ENCODE results near the gene TEAD1. TPM values are rescaled to one million over a fixed set of nuclear protein-coding genes. Genes with fewer than 3 reads are reported as not detected.

Gene TEAD1
- total and polyA plus RNA-seq, 2 experiments from 2014 or later: 24.5 to 103 TPM

DNA sequence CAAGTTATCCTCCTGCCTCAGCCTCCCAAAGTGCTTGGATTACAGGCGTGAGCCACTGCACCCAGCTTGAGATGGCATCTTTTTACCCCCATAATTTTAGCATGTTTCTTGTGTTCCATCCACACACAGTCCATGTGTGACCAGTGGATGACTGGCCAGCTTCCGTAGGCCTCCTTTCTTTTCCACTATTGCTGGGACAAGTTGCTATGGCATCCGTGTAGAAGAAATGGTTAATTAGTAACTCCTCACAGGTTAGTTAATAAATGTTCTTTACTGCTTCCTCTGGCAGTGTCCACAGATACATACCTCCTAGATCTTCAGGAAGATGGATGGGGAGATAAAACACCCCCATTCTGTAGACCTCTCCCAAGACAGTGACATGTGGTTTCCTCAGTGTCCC is 180.6 kb downstream of the TEAD1 start:
- H3K4me1 ChIP-seq (ENCODE audit: insufficient read depth): peaks cover 11% of the 10 kb centered on the region
- Mint-ChIP-seq H3K36me3 (ENCODE audit: low read depth) (peaks cover 8% of the 10 kb centered on the region), H3K4me3 (no peak overlapping the region), H3K27ac (no peak overlapping the region), H3K4me1 (peaks cover 30% of the 10 kb centered on the region), H3K9me3 (no peaks in the 10 kb centered on the region), H3K27me3 (ENCODE audit: insufficient read depth, low read depth, poor library complexity) (peaks cover 5% of the 10 kb centered on the region)
- no peak for ATAC-seq
- H3K4me2 ChIP-seq: no peak overlapping the region
- peaks cover 82% of the 10 kb centered on the region for H3K79me2 ChIP-seq (replicated peaks; ENCODE audit: insufficient read depth)
- DNase-seq (ENCODE audit: low spot score): no peak
- no peaks in the 10 kb centered on the region for H4K20me1 ChIP-seq (replicated peaks; ENCODE audit: insufficient read depth)
- no peak overlapping the region for H3K4me3 ChIP-seq
- no peaks in the 10 kb centered on the region for H3K27me3 ChIP-seq (ENCODE audit: insufficient read depth)
- no peaks in the 10 kb centered on the region for H3K9me2 ChIP-seq (ENCODE audit: insufficient read depth)
- TF ChIP-seq STAT1 (IDR thresholded peaks at IDR 0.05; ENCODE audit: unreplicated experiment): no peak
- no peak for TF ChIP-seq ZNF331 (CRISPR knock-in tag; IDR thresholded peaks at IDR 0.05; ENCODE audit: low read depth)
- TF ChIP-seq NANOG (IDR thresholded peaks at IDR 0.05; ENCODE audit: borderline replicate concordance): no peak
- no peak for TF ChIP-seq POLR2AphosphoS5 (IDR thresholded peaks at IDR 0.05; ENCODE audit: low read depth)
- no peak for TF ChIP-seq CREB1 (CRISPR knock-in tag; IDR thresholded peaks at IDR 0.05; ENCODE audit: low read depth)
- TF ChIP-seq, protein P1, sequence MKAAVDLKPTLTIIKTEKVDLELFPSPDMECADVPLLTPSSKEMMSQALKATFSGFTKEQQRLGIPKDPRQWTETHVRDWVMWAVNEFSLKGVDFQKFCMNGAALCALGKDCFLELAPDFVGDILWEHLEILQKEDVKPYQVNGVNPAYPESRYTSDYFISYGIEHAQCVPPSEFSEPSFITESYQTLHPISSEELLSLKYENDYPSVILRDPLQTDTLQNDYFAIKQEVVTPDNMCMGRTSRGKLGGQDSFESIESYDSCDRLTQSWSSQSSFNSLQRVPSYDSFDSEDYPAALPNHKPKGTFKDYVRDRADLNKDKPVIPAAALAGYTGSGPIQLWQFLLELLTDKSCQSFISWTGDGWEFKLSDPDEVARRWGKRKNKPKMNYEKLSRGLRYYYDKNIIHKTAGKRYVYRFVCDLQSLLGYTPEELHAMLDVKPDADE (IDR thresholded peaks at IDR 0.05): no peak
- TF ChIP-seq, protein P2, sequence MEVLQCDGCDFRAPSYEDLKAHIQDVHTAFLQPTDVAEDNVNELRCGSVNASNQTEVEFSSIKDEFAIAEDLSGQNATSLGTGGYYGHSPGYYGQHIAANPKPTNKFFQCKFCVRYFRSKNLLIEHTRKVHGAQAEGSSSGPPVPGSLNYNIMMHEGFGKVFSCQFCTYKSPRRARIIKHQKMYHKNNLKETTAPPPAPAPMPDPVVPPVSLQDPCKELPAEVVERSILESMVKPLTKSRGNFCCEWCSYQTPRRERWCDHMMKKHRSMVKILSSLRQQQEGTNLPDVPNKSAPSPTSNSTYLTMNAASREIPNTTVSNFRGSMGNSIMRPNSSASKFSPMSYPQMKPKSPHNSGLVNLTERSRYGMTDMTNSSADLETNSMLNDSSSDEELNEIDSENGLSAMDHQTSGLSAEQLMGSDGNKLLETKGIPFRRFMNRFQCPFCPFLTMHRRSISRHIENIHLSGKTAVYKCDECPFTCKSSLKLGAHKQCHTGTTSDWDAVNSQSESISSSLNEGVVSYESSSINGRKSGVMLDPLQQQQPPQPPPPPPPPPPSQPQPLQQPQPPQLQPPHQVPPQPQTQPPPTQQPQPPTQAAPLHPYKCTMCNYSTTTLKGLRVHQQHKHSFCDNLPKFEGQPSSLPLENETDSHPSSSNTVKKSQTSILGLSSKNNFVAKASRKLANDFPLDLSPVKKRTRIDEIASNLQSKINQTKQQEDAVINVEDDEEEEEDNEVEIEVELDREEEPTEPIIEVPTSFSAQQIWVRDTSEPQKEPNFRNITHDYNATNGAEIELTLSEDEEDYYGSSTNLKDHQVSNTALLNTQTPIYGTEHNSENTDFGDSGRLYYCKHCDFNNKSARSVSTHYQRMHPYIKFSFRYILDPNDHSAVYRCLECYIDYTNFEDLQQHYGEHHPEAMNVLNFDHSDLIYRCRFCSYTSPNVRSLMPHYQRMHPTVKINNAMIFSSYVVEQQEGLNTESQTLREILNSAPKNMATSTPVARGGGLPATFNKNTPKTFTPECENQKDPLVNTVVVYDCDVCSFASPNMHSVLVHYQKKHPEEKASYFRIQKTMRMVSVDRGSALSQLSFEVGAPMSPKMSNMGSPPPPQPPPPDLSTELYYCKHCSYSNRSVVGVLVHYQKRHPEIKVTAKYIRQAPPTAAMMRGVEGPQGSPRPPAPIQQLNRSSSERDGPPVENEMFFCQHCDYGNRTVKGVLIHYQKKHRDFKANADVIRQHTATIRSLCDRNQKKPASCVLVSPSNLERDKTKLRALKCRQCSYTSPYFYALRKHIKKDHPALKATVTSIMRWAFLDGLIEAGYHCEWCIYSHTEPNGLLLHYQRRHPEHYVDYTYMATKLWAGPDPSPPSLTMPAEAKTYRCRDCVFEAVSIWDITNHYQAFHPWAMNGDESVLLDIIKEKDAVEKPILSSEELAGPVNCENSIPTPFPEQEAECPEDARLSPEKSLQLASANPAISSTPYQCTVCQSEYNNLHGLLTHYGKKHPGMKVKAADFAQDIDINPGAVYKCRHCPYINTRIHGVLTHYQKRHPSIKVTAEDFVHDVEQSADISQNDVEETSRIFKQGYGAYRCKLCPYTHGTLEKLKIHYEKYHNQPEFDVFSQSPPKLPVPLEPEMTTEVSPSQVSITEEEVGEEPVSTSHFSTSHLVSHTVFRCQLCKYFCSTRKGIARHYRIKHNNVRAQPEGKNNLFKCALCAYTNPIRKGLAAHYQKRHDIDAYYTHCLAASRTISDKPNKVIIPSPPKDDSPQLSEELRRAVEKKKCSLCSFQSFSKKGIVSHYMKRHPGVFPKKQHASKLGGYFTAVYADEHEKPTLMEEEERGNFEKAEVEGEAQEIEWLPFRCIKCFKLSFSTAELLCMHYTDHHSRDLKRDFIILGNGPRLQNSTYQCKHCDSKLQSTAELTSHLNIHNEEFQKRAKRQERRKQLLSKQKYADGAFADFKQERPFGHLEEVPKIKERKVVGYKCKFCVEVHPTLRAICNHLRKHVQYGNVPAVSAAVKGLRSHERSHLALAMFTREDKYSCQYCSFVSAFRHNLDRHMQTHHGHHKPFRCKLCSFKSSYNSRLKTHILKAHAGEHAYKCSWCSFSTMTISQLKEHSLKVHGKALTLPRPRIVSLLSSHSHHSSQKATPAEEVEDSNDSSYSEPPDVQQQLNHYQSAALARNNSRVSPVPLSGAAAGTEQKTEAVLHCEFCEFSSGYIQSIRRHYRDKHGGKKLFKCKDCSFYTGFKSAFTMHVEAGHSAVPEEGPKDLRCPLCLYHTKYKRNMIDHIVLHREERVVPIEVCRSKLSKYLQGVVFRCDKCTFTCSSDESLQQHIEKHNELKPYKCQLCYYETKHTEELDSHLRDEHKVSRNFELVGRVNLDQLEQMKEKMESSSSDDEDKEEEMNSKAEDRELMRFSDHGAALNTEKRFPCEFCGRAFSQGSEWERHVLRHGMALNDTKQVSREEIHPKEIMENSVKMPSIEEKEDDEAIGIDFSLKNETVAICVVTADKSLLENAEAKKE (CRISPR knock-in tag; IDR thresholded peaks at IDR 0.05): no peak
- no peak for TF ChIP-seq JUNB (IDR thresholded peaks at IDR 0.05; ENCODE audit: unreplicated experiment)
- TF ChIP-seq, protein P3, sequence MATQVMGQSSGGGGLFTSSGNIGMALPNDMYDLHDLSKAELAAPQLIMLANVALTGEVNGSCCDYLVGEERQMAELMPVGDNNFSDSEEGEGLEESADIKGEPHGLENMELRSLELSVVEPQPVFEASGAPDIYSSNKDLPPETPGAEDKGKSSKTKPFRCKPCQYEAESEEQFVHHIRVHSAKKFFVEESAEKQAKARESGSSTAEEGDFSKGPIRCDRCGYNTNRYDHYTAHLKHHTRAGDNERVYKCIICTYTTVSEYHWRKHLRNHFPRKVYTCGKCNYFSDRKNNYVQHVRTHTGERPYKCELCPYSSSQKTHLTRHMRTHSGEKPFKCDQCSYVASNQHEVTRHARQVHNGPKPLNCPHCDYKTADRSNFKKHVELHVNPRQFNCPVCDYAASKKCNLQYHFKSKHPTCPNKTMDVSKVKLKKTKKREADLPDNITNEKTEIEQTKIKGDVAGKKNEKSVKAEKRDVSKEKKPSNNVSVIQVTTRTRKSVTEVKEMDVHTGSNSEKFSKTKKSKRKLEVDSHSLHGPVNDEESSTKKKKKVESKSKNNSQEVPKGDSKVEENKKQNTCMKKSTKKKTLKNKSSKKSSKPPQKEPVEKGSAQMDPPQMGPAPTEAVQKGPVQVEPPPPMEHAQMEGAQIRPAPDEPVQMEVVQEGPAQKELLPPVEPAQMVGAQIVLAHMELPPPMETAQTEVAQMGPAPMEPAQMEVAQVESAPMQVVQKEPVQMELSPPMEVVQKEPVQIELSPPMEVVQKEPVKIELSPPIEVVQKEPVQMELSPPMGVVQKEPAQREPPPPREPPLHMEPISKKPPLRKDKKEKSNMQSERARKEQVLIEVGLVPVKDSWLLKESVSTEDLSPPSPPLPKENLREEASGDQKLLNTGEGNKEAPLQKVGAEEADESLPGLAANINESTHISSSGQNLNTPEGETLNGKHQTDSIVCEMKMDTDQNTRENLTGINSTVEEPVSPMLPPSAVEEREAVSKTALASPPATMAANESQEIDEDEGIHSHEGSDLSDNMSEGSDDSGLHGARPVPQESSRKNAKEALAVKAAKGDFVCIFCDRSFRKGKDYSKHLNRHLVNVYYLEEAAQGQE (IDR thresholded peaks at IDR 0.05; ENCODE audit: unreplicated experiment): no peak
- TF ChIP-seq EZH2phosphoT487 (IDR thresholded peaks at IDR 0.05; ENCODE audit: unreplicated experiment): no peak
- TF ChIP-seq EZH2 (IDR thresholded peaks at IDR 0.05; ENCODE audit: low read depth, unreplicated experiment): no peak
- no peak for TF ChIP-seq CTCF (conservative IDR thresholded peaks at IDR 0.05; ENCODE audit: low read depth in 2 of 2)
- no peak for TF ChIP-seq ZNF114 (CRISPR knock-in tag; IDR thresholded peaks at IDR 0.05)
- no peak overlapping the region for H2AFZ ChIP-seq
- H3K36me3 ChIP-seq (ENCODE audit: insufficient read depth): no peaks in the 10 kb centered on the region
- no peaks in the 10 kb centered on the region for H3F3A ChIP-seq (replicated peaks; ENCODE audit: low read depth)
- no peak overlapping the region for H3K27ac ChIP-seq (ENCODE audit: low read depth)
